NCI-H1694 (cell line): ENCODE measurements around the gene NAA25.
"Not testable (repeated sequence)": the region's sequence is repeated elsewhere in the genome, so short reads cannot be mapped to it uniquely, and the experiment has no call there.

Source experiments
- DNase-seq: peaks from one replicate; lab custom pipeline; 2025; lab: John Stamatoyannopoulos, UW

Gene NAA25

GRCh38 chr12:112009596-112009995, 99.0 kb downstream of the NAA25 start:
- not testable (repeated sequence) for DNase-seq

- no peak for DNase-seq
These were observed 99.7 kb downstream of the NAA25 start for GRCh38 chr12:112008918-112009317.

- no peak for DNase-seq
These were observed 100.6 kb downstream of the NAA25 start for GRCh38 chr12:112007945-112008344.

GRCh38 chr12:112005419-112006395, 102.9 kb downstream of the NAA25 start:
- DNase-seq, result no peak

GRCh38 chr12:112004041-112004440, 104.5 kb downstream of the NAA25 start:
- no peak for DNase-seq

- DNase-seq, result no peak
These were observed 107.0 kb downstream of the NAA25 start for GRCh38 chr12:112001576-112001975.

- DNase-seq, result no peak
These were observed 107.8 kb downstream of the NAA25 start for GRCh38 chr12:112000820-112001219.

- DNase-seq, result not testable (repeated sequence)
These were observed 109.5 kb downstream of the NAA25 start for GRCh38 chr12:111999129-111999528.

- no peak for DNase-seq
These were observed 110.6 kb downstream of the NAA25 start for GRCh38 chr12:111998015-111998414.

- DNase-seq, result no peak
These were observed 111.3 kb downstream of the NAA25 start for GRCh38 chr12:111997300-111997699.

- DNase-seq, result no peak
These were observed 112.7 kb downstream of the NAA25 start for GRCh38 chr12:111995782-111996480.

- not testable (repeated sequence) for DNase-seq
These were observed 114.1 kb downstream of the NAA25 start for GRCh38 chr12:111994211-111995111.

GRCh38 chr12:111993292-111994150, 115.1 kb downstream of the NAA25 start:
- no peak for DNase-seq

- no peak for DNase-seq
These were observed 116.1 kb downstream of the NAA25 start for GRCh38 chr12:111992464-111992863.

GRCh38 chr12:111991946-111992345, 116.6 kb downstream of the NAA25 start:
- DNase-seq, result no peak

- no peak for DNase-seq
These were observed 117.0 kb downstream of the NAA25 start for GRCh38 chr12:111991535-111991934.

- DNase-seq, result no peak
These were observed 123.8 kb downstream of the NAA25 start for GRCh38 chr12:111984820-111985219.

GRCh38 chr12:111981987-111982386, 126.6 kb downstream of the NAA25 start:
- DNase-seq, result no peak

- no peak for DNase-seq
These were observed 128.0 kb downstream of the NAA25 start for GRCh38 chr12:111980598-111980997.

GRCh38 chr12:111978545-111978944, 130.0 kb downstream of the NAA25 start:
- no peak for DNase-seq

GRCh38 chr12:111976860-111977259, 131.7 kb downstream of the NAA25 start:
- DNase-seq, result no peak
